ENCODE results near the gene CHRM1.

DNA sequence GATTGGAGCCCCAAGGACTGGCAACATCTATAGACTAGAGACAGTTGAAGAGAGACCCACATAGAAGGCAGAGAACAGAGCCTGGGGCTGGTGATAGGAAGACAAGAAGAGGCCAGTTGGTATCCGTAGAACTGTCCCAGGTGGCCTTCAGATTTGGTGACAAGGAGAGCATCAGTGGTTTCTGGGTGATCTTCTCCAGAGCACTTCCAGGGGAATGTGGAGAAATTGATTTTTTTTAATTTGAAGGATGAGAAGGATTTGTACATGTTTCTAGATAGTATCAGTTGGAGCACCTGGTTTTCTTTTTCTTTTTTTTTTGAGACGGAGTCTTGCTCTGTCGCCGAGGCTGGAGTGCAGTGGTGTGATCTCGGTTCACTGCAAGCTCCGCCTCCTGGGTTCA is 25.7 kb downstream of the CHRM1 start:
- TF ChIP-seq, protein P1, sequence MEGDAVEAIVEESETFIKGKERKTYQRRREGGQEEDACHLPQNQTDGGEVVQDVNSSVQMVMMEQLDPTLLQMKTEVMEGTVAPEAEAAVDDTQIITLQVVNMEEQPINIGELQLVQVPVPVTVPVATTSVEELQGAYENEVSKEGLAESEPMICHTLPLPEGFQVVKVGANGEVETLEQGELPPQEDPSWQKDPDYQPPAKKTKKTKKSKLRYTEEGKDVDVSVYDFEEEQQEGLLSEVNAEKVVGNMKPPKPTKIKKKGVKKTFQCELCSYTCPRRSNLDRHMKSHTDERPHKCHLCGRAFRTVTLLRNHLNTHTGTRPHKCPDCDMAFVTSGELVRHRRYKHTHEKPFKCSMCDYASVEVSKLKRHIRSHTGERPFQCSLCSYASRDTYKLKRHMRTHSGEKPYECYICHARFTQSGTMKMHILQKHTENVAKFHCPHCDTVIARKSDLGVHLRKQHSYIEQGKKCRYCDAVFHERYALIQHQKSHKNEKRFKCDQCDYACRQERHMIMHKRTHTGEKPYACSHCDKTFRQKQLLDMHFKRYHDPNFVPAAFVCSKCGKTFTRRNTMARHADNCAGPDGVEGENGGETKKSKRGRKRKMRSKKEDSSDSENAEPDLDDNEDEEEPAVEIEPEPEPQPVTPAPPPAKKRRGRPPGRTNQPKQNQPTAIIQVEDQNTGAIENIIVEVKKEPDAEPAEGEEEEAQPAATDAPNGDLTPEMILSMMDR (IDR thresholded peaks at IDR 0.05) = no peak
- TF ChIP-seq POLR2A (IDR thresholded peaks at IDR 0.05) (no peak), POLR2AphosphoS5 (IDR thresholded peaks at IDR 0.05) (no peak)

All from stomach (tissue), 4 donors.